Kidney (tissue), 14 donors: ENCODE data around the gene SCP2D1. TPM values are rescaled to one million over a fixed set of nuclear protein-coding genes. Genes with fewer than 3 reads are reported as not detected.

Experiments used
- DNase-seq, 5 donors: peaks; one replicate each; pipeline ENCODE4 v3.0.0-alpha.2; 2013 to 2020
- FAIRE-seq: peaks from 2 replicates; lab custom pipeline; 2012; peaks lifted over from hg19 to GRCh38; lab: Jason Lieb, UNC
- H3K27ac ChIP-seq, 2 donors: one replicate each; pipeline ENCODE4 v1.7.0; 2013; ENCODE audit warnings: low read depth in 2 of 2, low read length in 2 of 2, inconsistent platforms in 1 of 2
- H3K27me3 ChIP-seq: one replicate; pipeline ENCODE4 v1.7.1; 2013; ENCODE audit warnings: low read length, inconsistent platforms; ENCODE audit not compliant: control insufficient read depth, insufficient read depth
- H3K36me3 ChIP-seq, 3 donors: one replicate each; pipeline versions ENCODE4 v1.7.0 to v1.7.1; 2013; ENCODE audit warnings: low read length in 3 of 3, control low read depth in 1 of 3, inconsistent platforms in 1 of 3; ENCODE audit not compliant: insufficient read depth in 3 of 3, control insufficient read depth in 2 of 3
- H3K4me1 ChIP-seq, 3 donors: one replicate each; pipeline versions ENCODE4 v1.7.0 to v1.7.1; 2013; ENCODE audit warnings: low read length in 3 of 3, inconsistent platforms in 1 of 3, low read depth in 1 of 3; ENCODE audit not compliant: control insufficient read depth in 2 of 3, insufficient read depth in 2 of 3
- H3K4me3 ChIP-seq, 3 donors: one replicate each; pipeline versions ENCODE4 v1.7.0 to v1.8.1; 2013; ENCODE audit warnings: low read length in 3 of 3, control low read depth in 1 of 3, inconsistent platforms in 1 of 3
- H3K9ac ChIP-seq, 3 donors: one replicate each; pipeline versions ENCODE4 v1.7.0 to v1.7.1; 2013; ENCODE audit warnings: low read length in 3 of 3, control low read depth in 1 of 3, inconsistent platforms in 1 of 3
- H3K9me3 ChIP-seq, 3 donors: one replicate each; pipeline versions ENCODE4 v1.7.0 to v1.7.1; 2013; ENCODE audit warnings: low read length in 3 of 3, control low read depth in 1 of 3, inconsistent platforms in 1 of 3; ENCODE audit not compliant: control insufficient read depth in 2 of 3, insufficient read depth in 1 of 3
- CTCF ChIP-seq: IDR thresholded peaks from 3 replicates; pipeline ENCODE4 v1.5.1; 2012; ENCODE audit warnings: mild to moderate bottlenecking, moderate library complexity, borderline replicate concordance; ENCODE audit not compliant: insufficient read depth; ENCODE audit errors: extremely low read depth
- intact Hi-C: fragments of 100-400 bp; cut with DNase I; formaldehyde crosslinking; loops from one replicate; pipeline ENCODE4 v1.11.1; 2022
- polyA plus RNA-seq: library from polyadenylated mRNA; stranded (reverse); fragments of 350-450 nt; fragmentation: Illumina TruSeq; extraction: RNeasy Lipid Tissue Mini Kit (QIAGEN cat#74804); gene quantifications from one replicate; pipeline ENCODE4 v1.2.3, GENCODE V29; 2014; ENCODE audit warnings: low read depth, low replicate concordance; ENCODE audit not compliant: insufficient read depth
- total RNA-seq: library from RNA; stranded (reverse); fragmentation: NEBNext Ultra II Directional; extraction: Animal tissue kit (Norgen Biotek cat#: 25700); gene quantifications from one replicate; pipeline ENCODE4 v1.2.1, GENCODE V29; 2021
- donor health status: control.
- donor health status: control.
- donor health status: control.
- donor health status: control.
- donor health status: control.
- donor health status: DM: yes; HTN: yes; CAD: no.
- donor health status: Normal renal cell carcinoma (clear cell type).

SCP2D1 gene
- total and polyA plus RNA-seq, 2 donors from 2014 or later = not detected

DNA sequence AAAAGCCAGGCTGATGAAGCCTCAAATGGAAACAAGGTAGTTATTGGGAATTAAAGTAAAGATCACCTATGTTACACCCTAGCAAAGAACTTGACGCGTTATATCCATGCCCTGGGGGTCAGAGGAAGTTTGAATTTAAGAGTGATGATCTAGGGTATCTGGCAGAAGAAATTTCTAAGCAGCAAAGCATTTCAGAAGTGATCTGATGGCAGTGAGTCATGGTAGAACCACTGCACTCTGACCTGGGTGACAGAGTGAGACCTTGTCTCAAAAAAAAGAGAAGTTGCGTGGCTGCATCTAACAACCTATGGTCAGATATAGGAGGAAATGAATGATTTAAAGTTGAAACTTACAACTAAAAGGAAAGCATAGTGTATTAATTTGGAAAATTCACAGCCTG, 45.2 kb downstream of the SCP2D1 start:
- no peak overlapping the region for H3K27ac ChIP-seq
- H3K36me3 ChIP-seq = no peaks in the 10 kb centered on the region
- FAIRE-seq (no peak), DNase-seq (no peak)
- no peaks in the 10 kb centered on the region for H3K4me1 ChIP-seq
- no peak overlapping the region for H3K4me3 ChIP-seq
- TF ChIP-seq CTCF = no peak
- peaks cover 0 to 9% (median 2%) of the 10 kb centered on the region in 3 donors for H3K9me3 ChIP-seq
- no peak overlapping the region for H3K9ac ChIP-seq
- H3K27me3 ChIP-seq = no peaks in the 10 kb centered on the region
- intact Hi-C loops = no loop called here

Other genes with a start within 250 kb of the SCP2D1 start
- gene SMIM26, start 246.4 kb upstream of the SCP2D1 start, total RNA-seq = 60.1 TPM
- gene SMIM26, start 246.4 kb upstream of the SCP2D1 start, polyA plus RNA-seq = 207 TPM
- gene DTD1, start 225.7 kb upstream of the SCP2D1 start, total RNA-seq = 45.3 TPM
- 47.4 TPM for gene DTD1, start 225.7 kb upstream of the SCP2D1 start, polyA plus RNA-seq